H1 (cell line): Measurements from ENCODE around the gene FOXF1. TPM values are rescaled to one million over a fixed set of nuclear protein-coding genes. Genes with fewer than 3 reads are reported as not detected.

Source experiments
- ATF3 ChIP-seq: IDR thresholded peaks from 2 replicates; pipeline ENCODE4 v1.6.1; 2011; ENCODE audit warnings: low read depth, mild to moderate bottlenecking, low read length; ENCODE audit not compliant: insufficient read depth
- HDAC2 ChIP-seq, 2 experiments: fragments of 300-600 bp in 1 of 2; sonication (generic) in 1 of 2; IDR thresholded peaks; 2 replicates each; pipeline ENCODE4 v1.6.1; 2011 to 2012; ENCODE audit warnings: low read depth in 2 of 2, low read length in 2 of 2, mild to moderate bottlenecking in 2 of 2, moderate library complexity in 2 of 2, borderline replicate concordance in 1 of 2, inconsistent platforms in 1 of 2
- RAD21 ChIP-seq, 2 experiments: IDR thresholded peaks in 1 of 2; conservative IDR thresholded peaks in 1 of 2; 2 replicates each; pipeline ENCODE4 v1.6.1; 2011; ENCODE audit warnings: low read depth in 2 of 2, low read length in 2 of 2, improper control_type of control experiment in 1 of 2, inconsistent platforms in 1 of 2, mild to moderate bottlenecking in 1 of 2, moderate library complexity in 1 of 2
- polyA plus RNA-seq, 7 experiments: library from polyadenylated mRNA; depleted of rRNA in 3 of 7; stranded (reverse) in 5 of 7; unstranded in 2 of 7; fragments of >200 nt in 5 of 7; fragments of 200-250 nt in 2 of 7; gene quantifications; 1 replicate in 5 of 7; 2 replicates in 1 of 7; 4 replicates in 1 of 7; pipeline versions ENCODE4 v1.2.1 to v1.2.3, GENCODE V29; 2011 to 2013; ENCODE audit warnings: missing spikeins in 2 of 7, mixed read lengths in 2 of 7
- total RNA-seq: library from RNA; stranded (reverse); fragmentation: NEBNext Ultra II Directional; extraction: Animal tissue kit (Norgen Biotek cat#: 25700); gene quantifications from 2 replicates; pipeline ENCODE4 v1.2.1, GENCODE V29; 2021
- TF ChIP-seq, protein P1 (sequence below), 3 experiments: IDR thresholded peaks; 1 replicate in 2 of 3; 2 replicates in 1 of 3; pipeline versions ENCODE4 v1.5.1 to v1.6.1; 2011; ENCODE audit warnings: low read length in 3 of 3, mild to moderate bottlenecking in 3 of 3, inconsistent platforms in 2 of 3, low read depth in 1 of 3, moderate library complexity in 1 of 3; ENCODE audit not compliant: insufficient read depth in 1 of 3; ENCODE audit errors: control extremely low read depth in 1 of 3
- TF ChIP-seq, protein P2 (sequence below): IDR thresholded peaks from 2 replicates; pipeline ENCODE4 v1.6.1; 2012; ENCODE audit warnings: low read length, inconsistent platforms

The FOXF1 gene
- total and polyA plus RNA-seq, 2 of the 8 experiments (the other 6 are each of a cell fraction or from before 2014, with no cell fraction given) = 0.02 TPM; not detected in 1

DNA sequence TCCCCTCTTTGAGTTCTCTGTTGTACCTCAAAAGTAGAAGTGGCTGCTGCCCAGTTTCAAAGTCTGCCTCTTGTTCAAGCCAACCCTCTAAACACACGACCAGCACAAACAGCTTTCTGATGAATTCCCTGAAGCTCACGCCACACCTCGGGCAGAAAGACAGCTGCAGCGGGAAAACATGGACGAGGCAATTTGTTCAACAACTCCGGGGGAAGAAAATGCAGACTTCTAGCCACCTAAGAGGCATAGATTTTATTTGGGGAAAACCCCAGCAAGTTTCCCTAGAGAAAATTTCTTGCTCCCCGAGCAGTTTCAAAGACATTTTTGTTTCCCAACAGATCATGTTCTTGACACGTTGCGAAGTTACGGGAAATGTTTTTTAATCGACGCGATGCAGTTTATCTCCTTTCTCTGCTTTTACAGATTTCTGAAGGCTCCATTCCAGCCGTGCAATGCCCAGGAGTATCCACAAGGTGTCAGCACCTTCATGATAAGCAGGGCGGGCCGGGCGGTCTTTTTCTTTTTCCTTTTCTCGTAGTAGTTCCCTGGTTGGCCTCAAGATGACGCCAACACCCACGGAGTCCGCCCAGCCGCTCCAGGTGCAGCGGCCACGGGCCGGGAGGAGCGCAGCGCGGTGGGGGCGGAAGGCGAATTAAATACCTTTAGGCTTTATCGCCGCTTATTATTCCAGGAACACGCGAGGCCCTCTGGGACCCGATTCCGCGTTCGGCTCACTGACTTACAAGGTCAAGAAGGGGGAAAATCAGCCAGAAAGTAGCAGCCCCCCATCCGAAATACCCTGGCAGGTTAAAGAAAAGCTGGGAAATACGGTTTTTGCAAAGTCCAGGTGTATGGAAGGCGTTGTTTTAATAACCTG lies 53.4 kb downstream of the FOXF1 start (continued):
- TF ChIP-seq, protein P1, sequence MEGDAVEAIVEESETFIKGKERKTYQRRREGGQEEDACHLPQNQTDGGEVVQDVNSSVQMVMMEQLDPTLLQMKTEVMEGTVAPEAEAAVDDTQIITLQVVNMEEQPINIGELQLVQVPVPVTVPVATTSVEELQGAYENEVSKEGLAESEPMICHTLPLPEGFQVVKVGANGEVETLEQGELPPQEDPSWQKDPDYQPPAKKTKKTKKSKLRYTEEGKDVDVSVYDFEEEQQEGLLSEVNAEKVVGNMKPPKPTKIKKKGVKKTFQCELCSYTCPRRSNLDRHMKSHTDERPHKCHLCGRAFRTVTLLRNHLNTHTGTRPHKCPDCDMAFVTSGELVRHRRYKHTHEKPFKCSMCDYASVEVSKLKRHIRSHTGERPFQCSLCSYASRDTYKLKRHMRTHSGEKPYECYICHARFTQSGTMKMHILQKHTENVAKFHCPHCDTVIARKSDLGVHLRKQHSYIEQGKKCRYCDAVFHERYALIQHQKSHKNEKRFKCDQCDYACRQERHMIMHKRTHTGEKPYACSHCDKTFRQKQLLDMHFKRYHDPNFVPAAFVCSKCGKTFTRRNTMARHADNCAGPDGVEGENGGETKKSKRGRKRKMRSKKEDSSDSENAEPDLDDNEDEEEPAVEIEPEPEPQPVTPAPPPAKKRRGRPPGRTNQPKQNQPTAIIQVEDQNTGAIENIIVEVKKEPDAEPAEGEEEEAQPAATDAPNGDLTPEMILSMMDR (IDR thresholded peaks at IDR 0.05; ENCODE audit: control extremely low read depth in 1 of 3, insufficient read depth in 1 of 3, low read depth in 1 of 3, low read length in 3 of 3) = peak; percentile 82 to 99 (median 97)
- TF ChIP-seq HDAC2 (IDR thresholded peaks at IDR 0.05; ENCODE audit: borderline replicate concordance in 1 of 2, low read depth in 2 of 2, low read length in 2 of 2) (no peak), RAD21 (IDR thresholded peaks at IDR 0.05 in 1 of 2, conservative IDR thresholded peaks at IDR 0.05 in 1 of 2; ENCODE audit: low read depth in 2 of 2, low read length in 2 of 2) (peak; percentile 100), ATF3 (no peak)
- TF ChIP-seq, protein P2, sequence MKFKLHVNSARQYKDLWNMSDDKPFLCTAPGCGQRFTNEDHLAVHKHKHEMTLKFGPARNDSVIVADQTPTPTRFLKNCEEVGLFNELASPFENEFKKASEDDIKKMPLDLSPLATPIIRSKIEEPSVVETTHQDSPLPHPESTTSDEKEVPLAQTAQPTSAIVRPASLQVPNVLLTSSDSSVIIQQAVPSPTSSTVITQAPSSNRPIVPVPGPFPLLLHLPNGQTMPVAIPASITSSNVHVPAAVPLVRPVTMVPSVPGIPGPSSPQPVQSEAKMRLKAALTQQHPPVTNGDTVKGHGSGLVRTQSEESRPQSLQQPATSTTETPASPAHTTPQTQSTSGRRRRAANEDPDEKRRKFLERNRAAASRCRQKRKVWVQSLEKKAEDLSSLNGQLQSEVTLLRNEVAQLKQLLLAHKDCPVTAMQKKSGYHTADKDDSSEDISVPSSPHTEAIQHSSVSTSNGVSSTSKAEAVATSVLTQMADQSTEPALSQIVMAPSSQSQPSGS = no peak
